Activated CD4-positive, CD25-positive, alpha-beta regulatory T cell (primary cell): Measurements from ENCODE around the gene C20orf204.
"Not testable (repeated sequence)": the region's sequence is repeated elsewhere in the genome, so short reads cannot be mapped to it uniquely, and the experiment has no call there.

Source experiments
- DNase-seq, 4 experiments: peaks; one replicate each; lab custom pipeline; 2025; lab: John Stamatoyannopoulos, UW

C20orf204 gene

DNA sequence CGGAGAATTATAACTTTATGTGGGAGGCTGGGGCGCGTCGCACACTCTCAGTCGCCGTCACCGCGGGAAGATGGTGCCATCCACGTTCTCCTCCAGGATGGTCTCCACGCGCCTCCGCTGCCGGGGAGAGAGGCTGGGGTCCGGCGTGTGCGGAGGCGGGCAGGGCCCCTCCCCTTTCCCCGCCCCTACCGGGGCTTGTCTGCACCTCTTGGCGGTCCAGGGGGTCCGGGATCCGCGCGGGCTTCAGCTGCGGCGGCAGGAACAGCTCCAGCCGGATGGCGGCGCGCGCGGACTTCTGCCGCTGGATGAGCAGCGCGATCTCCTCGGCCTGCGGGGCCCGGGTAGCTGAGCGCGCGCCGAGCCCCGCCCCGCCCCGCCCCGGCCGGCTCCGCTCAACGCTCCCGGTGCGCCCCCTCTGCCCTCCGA lies 47.4 kb downstream of the C20orf204 start:
- DNase-seq, result peak; percentile 40 to 57 (median 50)

DNA sequence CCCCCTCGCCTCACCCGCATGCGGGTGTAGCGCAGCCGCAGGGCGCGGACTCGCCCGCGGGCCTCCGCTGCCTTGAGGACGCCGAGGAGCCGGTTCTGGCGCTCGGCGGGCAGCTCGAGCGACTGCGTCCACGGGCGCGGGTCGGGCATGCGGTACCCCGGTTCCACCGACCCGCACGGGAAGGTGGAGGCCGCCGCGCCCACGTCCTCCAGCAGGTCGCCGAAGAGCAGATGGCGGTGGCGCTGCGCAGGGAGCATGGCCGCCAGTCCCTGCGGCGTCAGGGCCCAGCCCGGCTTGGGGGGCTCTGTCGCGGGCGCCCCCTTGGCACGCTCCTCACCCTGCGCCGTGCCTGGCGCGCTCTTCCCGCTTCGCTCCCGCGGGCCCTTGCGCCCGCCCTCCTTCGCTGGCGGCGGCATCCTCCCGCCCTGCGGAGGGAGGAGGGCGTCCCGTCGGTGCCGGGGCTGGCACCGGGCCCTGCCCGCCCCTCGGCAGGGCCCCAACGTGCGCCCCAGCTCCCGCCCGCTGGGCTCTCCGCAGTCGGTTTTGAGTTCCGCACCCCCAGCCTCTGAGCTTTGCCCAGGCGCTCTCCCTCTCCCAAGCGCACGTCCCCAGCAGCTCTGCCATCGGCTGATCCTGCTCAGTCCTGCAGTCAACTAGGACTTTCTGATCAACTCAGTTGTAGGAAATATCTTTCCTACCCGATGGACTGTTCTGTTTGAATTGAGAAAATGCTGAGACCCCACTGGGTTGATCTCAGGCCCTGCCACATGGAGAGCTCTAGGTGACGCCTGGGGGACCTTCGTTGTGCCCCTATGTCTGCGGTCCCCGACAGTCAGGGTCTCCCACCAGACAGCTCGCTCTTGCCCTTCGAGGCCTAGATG lies 48.1 kb downstream of the C20orf204 start, which contains the start of gene LKAAEAR1:
TSS of gene LKAAEAR1 (minus strand) at position 595 of the 881 bp plus-strand sequence. CDS start at position 416, 179 bp downstream.
- no peak for DNase-seq

DNA sequence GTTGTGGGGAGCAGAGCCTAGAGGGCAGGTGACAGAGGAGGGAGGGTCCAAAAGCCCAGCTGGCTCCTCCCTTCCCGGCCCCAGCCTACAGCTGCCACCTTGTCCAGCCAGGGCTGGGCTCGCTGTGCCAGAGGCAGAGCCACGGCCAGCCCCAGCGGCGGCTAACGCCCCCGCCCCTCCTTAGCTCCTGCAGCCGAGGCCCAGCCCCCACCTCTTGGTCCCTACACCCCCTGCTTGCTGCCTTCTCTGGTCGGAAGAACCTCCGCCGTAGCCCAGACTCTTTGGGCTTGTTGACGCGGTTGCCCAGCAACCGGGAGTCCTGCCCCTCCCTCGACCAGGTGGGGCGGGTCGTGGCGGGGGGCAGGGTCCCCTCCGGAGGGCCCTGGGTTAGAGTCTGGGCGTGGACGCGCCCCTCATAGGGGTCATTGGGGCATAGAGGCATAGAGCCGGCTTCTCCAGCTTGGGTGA lies 48.7 kb downstream of the C20orf204 start:
- no peak for DNase-seq

DNA sequence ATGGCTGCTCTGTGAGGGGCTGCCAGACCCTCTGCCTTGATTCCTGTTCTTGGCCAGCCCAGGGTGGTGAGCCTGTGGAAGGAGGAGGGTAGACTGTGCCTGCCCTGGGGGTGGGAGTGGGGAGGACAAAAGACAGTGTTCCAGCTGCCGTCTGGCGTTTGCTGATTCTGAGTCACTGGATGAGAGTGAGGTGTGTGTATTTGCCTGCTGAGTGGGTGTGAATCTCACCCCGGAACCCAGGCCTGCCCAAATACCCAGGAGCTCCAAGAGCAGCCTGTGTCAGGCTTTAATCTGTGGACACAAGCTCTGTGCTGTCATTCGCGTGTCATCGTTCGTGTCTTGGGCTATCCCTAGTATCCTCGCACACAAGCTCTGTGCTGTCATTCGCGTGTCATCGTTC lies 50.8 kb downstream of the C20orf204 start:
- DNase-seq, result no peak

DNA sequence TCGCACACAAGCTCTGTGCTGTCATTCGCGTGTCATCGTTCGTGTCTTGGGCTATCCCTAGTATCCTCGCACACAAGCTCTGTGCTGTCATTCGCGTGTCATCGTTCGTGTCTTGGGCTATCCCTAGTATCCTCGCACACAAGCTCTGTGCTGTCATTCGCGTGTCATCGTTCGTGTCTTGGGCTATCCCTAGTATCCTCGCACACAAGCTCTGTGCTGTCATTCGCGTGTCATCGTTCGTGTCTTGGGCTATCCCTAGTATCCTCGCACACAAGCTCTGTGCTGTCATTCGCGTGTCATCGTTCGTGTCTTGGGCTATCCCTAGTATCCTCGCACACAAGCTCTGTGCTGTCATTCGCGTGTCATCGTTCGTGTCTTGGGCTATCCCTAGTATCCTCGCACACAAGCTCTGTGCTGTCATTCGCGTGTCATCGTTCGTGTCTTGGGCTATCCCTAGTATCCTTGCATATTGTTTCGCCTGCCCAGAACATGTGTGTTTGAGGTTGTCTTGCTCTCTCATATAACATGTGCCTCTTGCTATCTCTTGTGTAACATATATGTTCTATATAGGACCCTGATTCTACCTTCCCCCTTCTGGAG lies 51.3 kb downstream of the C20orf204 start:
- DNase-seq, result not testable (repeated sequence)

DNA sequence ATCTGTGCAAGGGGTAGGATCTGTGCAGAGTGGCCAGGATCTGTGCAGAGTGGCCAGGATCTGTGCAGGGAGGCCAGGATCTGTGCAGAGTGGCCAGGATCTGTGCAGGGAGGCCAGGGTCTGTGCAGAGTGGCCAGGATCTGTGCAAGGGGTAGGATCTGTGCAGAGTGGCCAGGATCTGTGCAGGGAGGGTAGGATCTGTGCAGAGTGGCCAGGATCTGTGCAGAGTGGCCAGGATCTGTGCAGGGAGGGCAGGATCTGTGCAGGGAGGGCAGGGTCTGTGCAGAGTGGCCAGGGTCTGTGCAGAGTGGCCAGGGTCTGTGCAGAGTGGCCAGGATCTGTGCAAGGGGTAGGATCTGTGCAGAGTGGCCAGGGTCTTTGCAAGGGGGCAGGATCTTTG lies 52.6 kb downstream of the C20orf204 start:
- not testable (repeated sequence) for DNase-seq
